Gastroesophageal sphincter (tissue), 4 donors: ENCODE measurements around the gene LRRC41. TPM values are rescaled to one million over a fixed set of nuclear protein-coding genes. Genes with fewer than 3 reads are reported as not detected.

ENCODE experiments used
- ATAC-seq: fragments of 150-250 bp; one replicate; pipeline ENCODE4 v1.9.1; 2016; ENCODE audit warnings: mild to moderate bottlenecking, moderate library complexity
- H3K27ac ChIP-seq, 4 donors: fragments of 200-600 bp; sonication (generic) in 3 of 4; 1 replicate in 3 of 4; 2 replicates in 1 of 4; pipeline ENCODE4 v1.5.1; 2016 to 2019
- H3K27me3 ChIP-seq: fragments of 200-600 bp; sonication (generic); one replicate; pipeline ENCODE4 v1.5.1; 2019
- H3K36me3 ChIP-seq, 2 donors: fragments of 200-600 bp; sonication (generic); one replicate each; pipeline ENCODE4 v1.5.1; 2019; ENCODE audit warnings: control low read depth in 1 of 2
- H3K4me1 ChIP-seq, 3 donors: fragments of 200-600 bp; sonication (generic); 1 replicate in 2 of 3; 2 replicates in 1 of 3; pipeline ENCODE4 v1.5.1; 2016 to 2019; ENCODE audit warnings: control low read depth in 2 of 3
- H3K4me3 ChIP-seq, 2 donors: fragments of 200-600 bp; sonication (generic); one replicate each; pipeline ENCODE4 v1.5.1; 2019; ENCODE audit warnings: mild to moderate bottlenecking in 1 of 2, moderate library complexity in 1 of 2
- H3K9me3 ChIP-seq, 3 donors: fragments of 200-600 bp; sonication (generic); one replicate each; pipeline ENCODE4 v1.5.1; 2017 to 2019; ENCODE audit warnings: control low read depth in 2 of 3
- CTCF ChIP-seq, 4 experiments: fragments of 200-600 bp in 2 of 4; fragments of 450-650 bp in 2 of 4; sonication (generic) in 1 of 4; IDR thresholded peaks; one replicate each; pipeline ENCODE4 v1.5.1; 2017 to 2019; ENCODE audit warnings: antibody characterized with exemption in 4 of 4, mild to moderate bottlenecking in 2 of 4, moderate library complexity in 2 of 4
- EP300 ChIP-seq: sonication (generic); formaldehyde crosslinking; IDR thresholded peaks from one replicate; pipeline ENCODE4 v1.6.1; 2017; ENCODE audit warnings: antibody characterized with exemption, mild to moderate bottlenecking
- POLR2A ChIP-seq, 2 donors: fragments of 450-650 bp; IDR thresholded peaks; one replicate each; pipeline ENCODE4 v1.6.1; 2017; ENCODE audit warnings: antibody characterized with exemption in 2 of 2, mild to moderate bottlenecking in 2 of 2, moderate library complexity in 1 of 2
- POLR2AphosphoS5 ChIP-seq: sonication (generic); formaldehyde crosslinking; IDR thresholded peaks from one replicate; pipeline ENCODE4 v1.6.1; 2017; ENCODE audit warnings: antibody characterized with exemption
- WGBS, 2 donors: methylation state at CpG; one replicate each; pipeline ENCODE4 v1.1.5; 2018; ENCODE audit warnings: low coverage in 1 of 2; 5-methylcytosine and 5-hydroxymethylcytosine counted together
- total RNA-seq, 4 donors: library from RNA; depleted of rRNA; stranded (reverse); fragments of >200 nt; gene quantifications; one replicate each; pipeline ENCODE4 v1.1.0, GENCODE V29; 2016

Gene LRRC41
- total RNA-seq, 4 donors from 2014 or later = 55.6 to 77.9 (median 66.7) TPM

- no peak overlapping the region for H3K4me3 ChIP-seq
- H3K9me3 ChIP-seq = no peaks in the 10 kb centered on the region
- no peaks in the 10 kb centered on the region for H3K27me3 ChIP-seq
- H3K36me3 ChIP-seq = peaks cover 0 to 64% of the 10 kb centered on the region in 2 donors
- no peak overlapping the region for H3K27ac ChIP-seq
- 55% methylated on average over 2 of the region's 12 CpGs; no CpG with 5 or more reads in 1 of the 2 donors for WGBS, 2 donors
- ATAC-seq = no peak
- no peaks in the 10 kb centered on the region for H3K4me1 ChIP-seq
- TF ChIP-seq EP300 = no peak
- TF ChIP-seq POLR2AphosphoS5 = no peak
- no peak for TF ChIP-seq POLR2A (IDR thresholded peaks at IDR 0.05)
- TF ChIP-seq CTCF (IDR thresholded peaks at IDR 0.05) = no peak
These were observed 24.6 kb downstream of the LRRC41 start for GRCh38 chr1:46278807-46279206.

GRCh38 chr1:46277658-46278373, 25.6 kb downstream of the LRRC41 start:
- Histone ChIP-seq H3K27ac (no peak overlapping the region), H3K27me3 (no peaks in the 10 kb centered on the region), H3K4me1 (no peaks in the 10 kb centered on the region), H3K9me3 (no peaks in the 10 kb centered on the region), H3K4me3 (no peak overlapping the region), H3K36me3 (peaks cover 0 to 54% of the 10 kb centered on the region in 2 donors)
- WGBS, 2 donors = 84% methylated on average over 11 of the region's 14 CpGs; no CpG with 5 or more reads in 1 of the 2 donors
- TF ChIP-seq POLR2AphosphoS5 (no peak), POLR2A (IDR thresholded peaks at IDR 0.05) (no peak), CTCF (IDR thresholded peaks at IDR 0.05) (no peak), EP300 (no peak)
- no peak for ATAC-seq

GRCh38 chr1:46275030-46275337, 28.4 kb downstream of the LRRC41 start:
- Histone ChIP-seq H3K27ac (no peak overlapping the region), H3K4me3 (no peak overlapping the region), H3K27me3 (no peaks in the 10 kb centered on the region), H3K4me1 (no peaks in the 10 kb centered on the region), H3K36me3 (peaks cover 0 to 25% of the 10 kb centered on the region in 2 donors), H3K9me3 (no peaks in the 10 kb centered on the region)
- 91 to 94% methylated on average over 5 to 6 of the region's 6 CpGs for whole genome bisulfite sequencing, 2 donors
- no peak for ATAC-seq
- TF ChIP-seq POLR2AphosphoS5 = no peak
- TF ChIP-seq CTCF (IDR thresholded peaks at IDR 0.05) = no peak
- TF ChIP-seq POLR2A (IDR thresholded peaks at IDR 0.05) = no peak
- no peak for TF ChIP-seq EP300

GRCh38 chr1:46274225-46275029, 29.0 kb downstream of the LRRC41 start:
- no peak overlapping the region for H3K27ac ChIP-seq
- H3K9me3 ChIP-seq = no peaks in the 10 kb centered on the region
- H3K36me3 ChIP-seq = peaks cover 0 to 20% of the 10 kb centered on the region in 2 donors
- WGBS, 2 donors = 100% methylated on average over 1 to 6 of the region's 6 CpGs
- H3K4me3 ChIP-seq = no peak overlapping the region
- no peaks in the 10 kb centered on the region for H3K27me3 ChIP-seq
- H3K4me1 ChIP-seq = no peaks in the 10 kb centered on the region
- TF ChIP-seq POLR2A (IDR thresholded peaks at IDR 0.05) (no peak), EP300 (no peak)
- ATAC-seq = no peak

GRCh38 chr1:46268578-46268977, 34.8 kb downstream of the LRRC41 start:
- ATAC-seq = no peak

More at GRCh38 chr1:46268578-46268977, 34.8 kb downstream of the LRRC41 start:
- 82 to 100% methylated on average over 1 of the region's 1 CpG for WGBS, 2 donors
- TF ChIP-seq EP300 (no peak), POLR2A (IDR thresholded peaks at IDR 0.05) (no peak), CTCF (IDR thresholded peaks at IDR 0.05) (no peak), POLR2AphosphoS5 (no peak)
- no peak overlapping the region for H3K4me3 ChIP-seq
- no peaks in the 10 kb centered on the region for H3K9me3 ChIP-seq
- H3K27me3 ChIP-seq = no peaks in the 10 kb centered on the region
- no peaks in the 10 kb centered on the region for H3K36me3 ChIP-seq
- no peaks in the 10 kb centered on the region for H3K4me1 ChIP-seq
- H3K27ac ChIP-seq = no peak overlapping the region
